GM23338 (cell line): ENCODE data around the gene ROR1. TPM values are rescaled to one million over a fixed set of nuclear protein-coding genes. Genes with fewer than 3 reads are reported as not detected.
A peak's percentile ranks its signal among the peaks of the same experiment; 100 is the strongest.

Experiments
- ATAC-seq: fragments of 200-7000 bp; cut with Tn5 transposase; 3 replicates; pipeline ENCODE4 v1.9.1; 2020
- DNase-seq: peaks from one replicate; pipeline ENCODE4 v3.0.0-alpha.2; 2015; ENCODE audit warnings: low spot score
- H2AFZ ChIP-seq: fragments of 200-600 bp; sonication (generic); 2 replicates; pipeline ENCODE4 v1.8.0; 2016; ENCODE audit warnings: antibody characterized with exemption, mild to moderate bottlenecking, moderate library complexity
- H3F3A ChIP-seq: fragments of 200-600 bp; sonication (generic); replicated peaks from 2 replicates; pipeline ENCODE4 v1.8.0; 2017; ENCODE audit warnings: antibody characterized with exemption, mixed run types, low read depth
- H3K27ac ChIP-seq: fragments of 200-600 bp; sonication (generic); 2 replicates; pipeline ENCODE4 v1.6.1; 2016; ENCODE audit warnings: low read depth
- H3K27me3 ChIP-seq: fragments of 200-600 bp; sonication (generic); 2 replicates; pipeline ENCODE4 v1.8.0; 2016; ENCODE audit warnings: mild to moderate bottlenecking, mixed run types, moderate library complexity; ENCODE audit not compliant: insufficient read depth
- H3K36me3 ChIP-seq: fragments of 200-600 bp; sonication (generic); 2 replicates; pipeline ENCODE4 v1.8.0; 2016; ENCODE audit warnings: mild to moderate bottlenecking; ENCODE audit not compliant: insufficient read depth
- H3K4me1 ChIP-seq: fragments of 200-600 bp; sonication (generic); 2 replicates; pipeline ENCODE4 v1.8.0; 2016; ENCODE audit warnings: mild to moderate bottlenecking, moderate library complexity; ENCODE audit not compliant: insufficient read depth
- H3K4me2 ChIP-seq: fragments of 200-600 bp; sonication (generic); 2 replicates; pipeline ENCODE4 v1.7.1; 2017; ENCODE audit warnings: mixed run types
- H3K4me3 ChIP-seq: fragments of 200-600 bp; sonication (generic); 2 replicates; pipeline ENCODE4 v1.6.1; 2016; ENCODE audit warnings: mixed run types
- H3K79me2 ChIP-seq: fragments of 200-600 bp; sonication (generic); replicated peaks from 2 replicates; pipeline ENCODE4 v1.8.0; 2017; ENCODE audit warnings: mild to moderate bottlenecking; ENCODE audit not compliant: insufficient read depth
- H3K9me2 ChIP-seq: fragments of 200-600 bp; sonication (generic); 2 replicates; pipeline ENCODE4 v1.8.0; 2017; ENCODE audit not compliant: insufficient read depth
- H4K20me1 ChIP-seq: fragments of 200-600 bp; sonication (generic); replicated peaks from 2 replicates; pipeline ENCODE4 v1.8.0; 2017; ENCODE audit warnings: mild to moderate bottlenecking; ENCODE audit not compliant: insufficient read depth
- H3K27ac Mint-ChIP-seq: 2 replicates; pipeline ENCODE4 v1.8.0; 2020; ENCODE audit warnings: inconsistent platforms, mild to moderate bottlenecking, moderate library complexity, mixed read lengths
- H3K27me3 Mint-ChIP-seq: 3 replicates; pipeline ENCODE4 v1.8.0; 2022; ENCODE audit warnings: low read depth, mild to moderate bottlenecking, moderate library complexity, mixed read lengths, inconsistent platforms; ENCODE audit not compliant: insufficient read depth, poor library complexity
- H3K36me3 Mint-ChIP-seq: 3 replicates; pipeline ENCODE4 v1.8.0; 2021; ENCODE audit warnings: low read depth, mild to moderate bottlenecking, inconsistent platforms, moderate library complexity, mixed read lengths
- H3K4me1 Mint-ChIP-seq: 3 replicates; pipeline ENCODE4 v1.8.0; 2020; ENCODE audit warnings: mild to moderate bottlenecking, inconsistent platforms, mixed read lengths
- H3K4me3 Mint-ChIP-seq: 3 replicates; pipeline ENCODE4 v1.8.0; 2021; ENCODE audit warnings: moderate library complexity, mild to moderate bottlenecking, inconsistent platforms, mixed read lengths
- H3K9me3 Mint-ChIP-seq: 3 replicates; pipeline ENCODE4 v1.8.0; 2020; ENCODE audit warnings: moderate library complexity, mild to moderate bottlenecking, inconsistent platforms, mixed read lengths
- EZH2phosphoT487 ChIP-seq: fragments of 200-600 bp; sonication (generic); IDR thresholded peaks from one replicate; pipeline ENCODE4 v1.8.1; 2018; ENCODE audit warnings: antibody characterized with exemption; ENCODE audit not compliant: unreplicated experiment
- ZNF331 ChIP-seq: fragments of 250-450 bp; sonication (Bioruptor Pico); IDR thresholded peaks from 2 replicates; pipeline ENCODE4 v1.5.0; 2020; ENCODE audit warnings: low read depth, mild to moderate bottlenecking, moderate library complexity
- ZNF462 ChIP-seq: fragments of 250-450 bp; sonication (Bioruptor Pico); IDR thresholded peaks from 2 replicates; pipeline ENCODE4 v1.5.0; 2020; ENCODE audit warnings: mild to moderate bottlenecking, moderate library complexity
- polyA plus RNA-seq: library from polyadenylated mRNA; unstranded; fragments of >200 nt; fragmentation: Nextera tagmentation; extraction: Ambion mirVana; gene quantifications from 2 replicates; pipeline ENCODE4 v1.2.1, GENCODE V29; 2016
- total RNA-seq: library from RNA; depleted of rRNA; stranded (reverse); fragments of >200 nt; shearing (Covaris generic); gene quantifications from 2 replicates; pipeline ENCODE4 v1.2.3, GENCODE V29; 2014
- TF ChIP-seq, protein P1 (sequence below): IDR thresholded peaks from one replicate; pipeline ENCODE4 v1.6.1; 2018; ENCODE audit warnings: antibody characterized with exemption; ENCODE audit not compliant: unreplicated experiment

Gene ROR1
- total and polyA plus RNA-seq, 2 experiments from 2014 or later = 59.7 to 96.0 TPM

DNA sequence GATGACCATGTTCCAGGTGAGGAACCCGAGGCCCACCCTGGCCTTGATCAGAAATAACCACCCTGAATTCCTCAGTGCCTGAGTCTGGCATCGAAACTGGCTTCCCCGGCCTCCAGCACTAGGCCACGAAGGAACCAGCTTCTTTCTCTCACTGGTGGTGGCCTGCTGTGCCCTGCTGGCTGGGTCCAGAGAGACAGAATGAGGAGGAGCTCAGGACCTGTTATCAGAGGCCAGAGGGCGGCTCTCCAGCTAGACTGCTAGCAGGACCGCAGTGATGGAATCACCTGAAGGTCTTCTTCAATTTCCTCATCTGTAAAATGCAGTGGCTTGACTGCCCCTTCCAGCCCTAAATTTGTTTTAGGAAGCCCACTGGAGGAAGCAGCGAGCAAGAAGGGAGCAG lies 20.5 kb downstream of the ROR1 start:
- Mint-ChIP-seq H3K27me3 (peaks cover 21% of the 10 kb centered on the region), H3K4me3 (peak overlapping the region; percentile 16; the same call in 1 of the 3 replicates), H3K27ac (peak overlapping the region; percentile 96), H3K4me1 (peaks cover 97% of the 10 kb centered on the region), H3K9me3 (no peaks in the 10 kb centered on the region), H3K36me3 (peaks cover 16% of the 10 kb centered on the region)
- H3K36me3 ChIP-seq = no peaks in the 10 kb centered on the region
- no peaks in the 10 kb centered on the region for H3K9me2 ChIP-seq
- no peak overlapping the region for H2AFZ ChIP-seq
- peaks cover 98% of the 10 kb centered on the region for H3K79me2 ChIP-seq
- peak overlapping the region; percentile 75 for H3K27ac ChIP-seq
- H3F3A ChIP-seq = peaks cover 16% of the 10 kb centered on the region
- H4K20me1 ChIP-seq = peaks cover 5% of the 10 kb centered on the region; the same call in 1 of the 2 replicates
- ATAC-seq (peak; percentile 25), DNase-seq (no peak)
- no peak for TF ChIP-seq ZNF331 (CRISPR knock-in tag)
- TF ChIP-seq ZNF462 (CRISPR knock-in tag) = no peak
- no peak for TF ChIP-seq EZH2phosphoT487
- H3K4me2 ChIP-seq = peak overlapping the region; percentile 63
- H3K4me1 ChIP-seq = peaks cover 96% of the 10 kb centered on the region
- no peak overlapping the region for H3K4me3 ChIP-seq
- H3K27me3 ChIP-seq = no peaks in the 10 kb centered on the region

- Mint-ChIP-seq H3K36me3 (peaks cover 15% of the 10 kb centered on the region), H3K27ac (peak overlapping the region; percentile 96), H3K9me3 (no peaks in the 10 kb centered on the region), H3K4me3 (peak overlapping the region; percentile 16; the same call in 2 of the 3 replicates), H3K27me3 (peaks cover 21% of the 10 kb centered on the region), H3K4me1 (peaks cover 97% of the 10 kb centered on the region)
- H3K4me1 ChIP-seq = peaks cover 96% of the 10 kb centered on the region
- peak overlapping the region; percentile 75 for H3K27ac ChIP-seq
- H3K36me3 ChIP-seq = no peaks in the 10 kb centered on the region
- H3K79me2 ChIP-seq = peaks cover 98% of the 10 kb centered on the region
- no peak overlapping the region; the same call in 1 of the 2 replicates for H3K4me3 ChIP-seq
- no peaks in the 10 kb centered on the region for H3K27me3 ChIP-seq
- H3K4me2 ChIP-seq = peak overlapping the region; percentile 63
- peak; percentile 88 for DNase-seq
- H3F3A ChIP-seq = peaks cover 13% of the 10 kb centered on the region
- H2AFZ ChIP-seq = no peak overlapping the region
- peak; percentile 52 for ATAC-seq
- peaks cover 5% of the 10 kb centered on the region; the same call in 1 of the 2 replicates for H4K20me1 ChIP-seq
- H3K9me2 ChIP-seq = no peaks in the 10 kb centered on the region
- TF ChIP-seq, protein P1, sequence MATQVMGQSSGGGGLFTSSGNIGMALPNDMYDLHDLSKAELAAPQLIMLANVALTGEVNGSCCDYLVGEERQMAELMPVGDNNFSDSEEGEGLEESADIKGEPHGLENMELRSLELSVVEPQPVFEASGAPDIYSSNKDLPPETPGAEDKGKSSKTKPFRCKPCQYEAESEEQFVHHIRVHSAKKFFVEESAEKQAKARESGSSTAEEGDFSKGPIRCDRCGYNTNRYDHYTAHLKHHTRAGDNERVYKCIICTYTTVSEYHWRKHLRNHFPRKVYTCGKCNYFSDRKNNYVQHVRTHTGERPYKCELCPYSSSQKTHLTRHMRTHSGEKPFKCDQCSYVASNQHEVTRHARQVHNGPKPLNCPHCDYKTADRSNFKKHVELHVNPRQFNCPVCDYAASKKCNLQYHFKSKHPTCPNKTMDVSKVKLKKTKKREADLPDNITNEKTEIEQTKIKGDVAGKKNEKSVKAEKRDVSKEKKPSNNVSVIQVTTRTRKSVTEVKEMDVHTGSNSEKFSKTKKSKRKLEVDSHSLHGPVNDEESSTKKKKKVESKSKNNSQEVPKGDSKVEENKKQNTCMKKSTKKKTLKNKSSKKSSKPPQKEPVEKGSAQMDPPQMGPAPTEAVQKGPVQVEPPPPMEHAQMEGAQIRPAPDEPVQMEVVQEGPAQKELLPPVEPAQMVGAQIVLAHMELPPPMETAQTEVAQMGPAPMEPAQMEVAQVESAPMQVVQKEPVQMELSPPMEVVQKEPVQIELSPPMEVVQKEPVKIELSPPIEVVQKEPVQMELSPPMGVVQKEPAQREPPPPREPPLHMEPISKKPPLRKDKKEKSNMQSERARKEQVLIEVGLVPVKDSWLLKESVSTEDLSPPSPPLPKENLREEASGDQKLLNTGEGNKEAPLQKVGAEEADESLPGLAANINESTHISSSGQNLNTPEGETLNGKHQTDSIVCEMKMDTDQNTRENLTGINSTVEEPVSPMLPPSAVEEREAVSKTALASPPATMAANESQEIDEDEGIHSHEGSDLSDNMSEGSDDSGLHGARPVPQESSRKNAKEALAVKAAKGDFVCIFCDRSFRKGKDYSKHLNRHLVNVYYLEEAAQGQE = no peak
These were observed 21.1 kb downstream of the ROR1 start for GRCh38 chr1:63794939-63795378.
